Activated CD4-positive, alpha-beta T cell treated with anti-CD3 and anti-CD28 coated beads, Interleukin-2, amount 10 ng/mL, durations not matched to agents 24 days and 14 days (primary cell): ENCODE data around the gene CD68. TPM values are rescaled to one million over a fixed set of nuclear protein-coding genes. Genes with fewer than 3 reads are reported as not detected.

Source experiments
- DNase-seq: peaks from one replicate; pipeline ENCODE4 v3.0.0; 2022
- H3K27ac Mint-ChIP-seq: one replicate; pipeline ENCODE4 v1.8.0; 2022; ENCODE audit warnings: mild to moderate bottlenecking, mixed read lengths
- H3K27me3 Mint-ChIP-seq: one replicate; pipeline ENCODE4 v1.8.0; 2022; ENCODE audit warnings: mixed read lengths
- H3K36me3 Mint-ChIP-seq: one replicate; pipeline ENCODE4 v1.8.0; 2022; ENCODE audit warnings: low read depth, mild to moderate bottlenecking, mixed read lengths
- H3K4me1 Mint-ChIP-seq: one replicate; pipeline ENCODE4 v1.8.0; 2021; ENCODE audit warnings: mixed read lengths
- H3K4me3 Mint-ChIP-seq: one replicate; pipeline ENCODE4 v1.8.0; 2022; ENCODE audit warnings: mild to moderate bottlenecking, moderate library complexity, mixed read lengths
- H3K9me3 Mint-ChIP-seq: one replicate; pipeline ENCODE4 v1.8.0; 2021; ENCODE audit warnings: mixed read lengths
- intact Hi-C: fragments of 100-400 bp; cut with micrococcal nuclease; formaldehyde crosslinking; loops from one replicate; pipeline ENCODE4 v1.15.1; 2023
- total RNA-seq: library from RNA; stranded (reverse); gene quantifications from 2 replicates; pipeline ENCODE4 v1.2.3, GENCODE V29; 2022

CD68 gene
- total RNA-seq, 1 donor from 2014 or later, result 3.5 TPM

DNA sequence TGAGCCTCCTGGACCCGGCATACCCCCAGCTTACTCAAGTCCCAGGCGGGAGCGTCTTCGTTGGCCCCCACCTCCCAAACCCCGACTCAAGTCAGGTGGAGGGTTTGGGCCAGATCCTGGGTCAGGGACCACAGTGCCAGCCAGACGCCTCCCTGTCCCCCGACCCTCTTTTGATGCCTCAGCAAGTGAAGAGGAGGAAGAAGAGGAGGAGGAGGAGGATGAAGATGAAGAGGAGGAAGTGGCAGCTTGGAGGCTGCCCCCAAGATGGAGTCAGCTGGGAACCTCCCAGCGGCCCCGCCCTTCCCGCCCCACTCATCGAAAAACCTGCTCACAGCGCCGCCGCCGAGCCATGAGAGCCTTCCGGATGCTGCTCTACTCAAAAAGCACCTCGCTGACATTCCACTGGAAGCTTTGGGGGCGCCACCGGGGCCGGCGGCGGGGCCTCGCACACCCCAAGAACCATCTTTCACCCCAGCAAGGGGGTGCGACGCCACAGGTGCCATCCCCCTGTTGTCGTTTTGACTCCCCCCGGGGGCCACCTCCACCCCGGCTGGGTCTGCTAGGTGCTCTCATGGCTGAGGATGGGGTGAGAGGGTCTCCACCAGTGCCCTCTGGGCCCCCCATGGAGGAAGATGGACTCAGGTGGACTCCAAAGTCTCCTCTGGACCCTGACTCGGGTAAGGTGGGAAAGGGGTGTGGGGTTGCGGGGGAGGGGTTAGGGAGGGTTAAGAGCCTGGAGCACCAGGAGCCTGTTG is 16.1 kb upstream of the CD68 start:
- H3K36me3 Mint-ChIP-seq, result peaks cover 48% of the 10 kb centered on the region
- peak overlapping the region; percentile 92 for H3K27ac Mint-ChIP-seq
- peaks cover 35% of the 10 kb centered on the region for H3K4me1 Mint-ChIP-seq
- intact Hi-C loops, result loop anchor here (5.0 kb wide), 1 partner anchor 311 kb away; the partner anchor contains the start of genes CTDNEP1 and ELP5
- peak overlapping the region; percentile 97 for H3K4me3 Mint-ChIP-seq
- H3K27me3 Mint-ChIP-seq, result peaks cover 2% of the 10 kb centered on the region
- no peaks in the 10 kb centered on the region for H3K9me3 Mint-ChIP-seq
- peak; percentile 61 for DNase-seq

DNA sequence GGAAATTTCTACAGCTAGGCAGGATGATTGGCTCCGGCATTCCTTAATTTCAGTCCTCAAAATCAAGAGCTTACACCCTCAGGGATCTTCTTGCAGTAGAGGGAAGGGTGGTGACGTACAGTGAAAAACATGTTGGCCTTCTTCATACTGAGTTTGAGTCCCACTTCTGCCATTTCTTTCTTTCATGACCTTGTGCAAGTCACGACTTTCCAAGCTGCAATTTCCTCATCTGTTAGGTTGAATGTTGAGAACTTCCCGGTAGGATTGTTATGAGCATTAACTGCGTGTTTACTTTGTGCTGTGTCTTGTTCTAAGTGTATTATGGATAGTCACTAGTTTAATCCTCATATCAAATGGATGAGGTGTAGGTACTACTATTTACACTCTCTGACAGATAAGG is 9.9 kb upstream of the CD68 start:
- no peak overlapping the region for H3K4me3 Mint-ChIP-seq
- H3K27ac Mint-ChIP-seq, result no peak overlapping the region
- H3K27me3 Mint-ChIP-seq, result peaks cover 2% of the 10 kb centered on the region
- no peaks in the 10 kb centered on the region for H3K9me3 Mint-ChIP-seq
- DNase-seq, result no peak
- peaks cover 30% of the 10 kb centered on the region for H3K4me1 Mint-ChIP-seq
- peaks cover 71% of the 10 kb centered on the region for H3K36me3 Mint-ChIP-seq
- intact Hi-C loops, result no loop called here

DNA sequence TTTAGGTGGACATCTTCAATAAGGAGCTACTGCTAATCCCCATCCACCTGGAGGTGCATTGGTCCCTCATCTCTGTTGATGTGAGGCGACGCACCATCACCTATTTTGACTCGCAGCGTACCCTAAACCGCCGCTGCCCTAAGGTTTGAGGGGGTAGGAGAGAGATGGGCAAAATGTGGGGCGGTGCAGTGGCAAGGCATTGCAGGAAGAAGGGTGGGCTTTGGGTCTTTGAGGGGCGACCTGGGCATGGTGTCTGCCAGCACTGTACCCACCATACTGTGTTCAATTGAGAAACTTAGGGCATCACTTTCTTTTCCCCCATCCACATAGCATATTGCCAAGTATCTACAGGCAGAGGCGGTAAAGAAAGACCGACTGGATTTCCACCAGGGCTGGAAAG is 9.1 kb upstream of the CD68 start:
- no peak overlapping the region for H3K27ac Mint-ChIP-seq
- peaks cover 38% of the 10 kb centered on the region for H3K4me1 Mint-ChIP-seq
- intact Hi-C loops, result loop anchor here (10.0 kb wide), 1 partner anchor 264 kb away; the partner anchor contains the start of gene KDM6B
- H3K4me3 Mint-ChIP-seq, result no peak overlapping the region
- H3K9me3 Mint-ChIP-seq, result no peaks in the 10 kb centered on the region
- no peak for DNase-seq
- H3K27me3 Mint-ChIP-seq, result peaks cover 2% of the 10 kb centered on the region
- peaks cover 72% of the 10 kb centered on the region for H3K36me3 Mint-ChIP-seq

GRCh38 chr17:7572338-7572587 is 7.2 kb upstream of the CD68 start:
- peak overlapping the region; percentile 95 for H3K4me3 Mint-ChIP-seq
- DNase-seq, result no peak
- peaks cover 78% of the 10 kb centered on the region for H3K36me3 Mint-ChIP-seq
- no peaks in the 10 kb centered on the region for H3K9me3 Mint-ChIP-seq
- H3K4me1 Mint-ChIP-seq, result peaks cover 54% of the 10 kb centered on the region
- peaks cover 2% of the 10 kb centered on the region for H3K27me3 Mint-ChIP-seq
- H3K27ac Mint-ChIP-seq, result peak overlapping the region; percentile 100
- intact Hi-C loops, result loop anchor here (1.0 to 10.0 kb wide), 4 partner anchors 11 to 263 kb away; partner anchors contain the start of genes KDM6B, MPDU1, SENP3 and TP53

DNA sequence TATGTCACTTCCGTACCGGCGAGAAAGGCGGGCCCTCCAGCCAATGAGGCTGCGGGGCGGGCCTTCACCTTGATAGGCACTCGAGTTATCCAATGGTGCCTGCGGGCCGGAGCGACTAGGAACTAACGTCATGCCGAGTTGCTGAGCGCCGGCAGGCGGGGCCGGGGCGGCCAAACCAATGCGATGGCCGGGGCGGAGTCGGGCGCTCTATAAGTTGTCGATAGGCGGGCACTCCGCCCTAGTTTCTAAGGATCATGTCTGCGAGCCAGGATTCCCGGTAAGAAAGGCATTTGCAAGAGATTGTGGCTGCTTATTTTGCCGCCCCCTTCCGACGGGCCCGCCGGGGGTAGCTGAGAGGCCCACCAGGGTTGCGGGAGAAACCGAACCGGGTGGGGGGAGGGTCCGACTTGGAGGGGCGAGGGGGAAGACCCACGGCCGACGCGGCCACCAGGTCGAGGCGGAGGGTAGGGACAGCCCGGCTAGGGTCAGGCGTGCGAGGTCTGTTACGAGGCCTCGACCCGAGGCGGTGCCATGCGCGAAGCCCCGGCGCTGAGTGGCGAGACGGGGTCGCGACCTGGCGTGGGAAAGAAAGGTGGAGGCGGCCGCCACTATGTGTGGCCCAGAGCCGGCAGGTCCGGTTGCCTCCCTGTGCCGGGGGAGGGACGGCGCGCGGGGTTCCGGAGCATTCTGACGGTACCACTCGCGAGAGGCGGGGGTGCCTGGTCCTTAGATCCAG is 6.7 kb upstream of the CD68 start:
- intact Hi-C loops, result loop anchor here (1.0 to 10.0 kb wide), 4 partner anchors 11 to 262 kb away; partner anchors contain the start of genes KDM6B, MPDU1, SENP3 and TP53
- no peaks in the 10 kb centered on the region for H3K9me3 Mint-ChIP-seq
- H3K4me3 Mint-ChIP-seq, result peak overlapping the region; percentile 95
- peaks cover 78% of the 10 kb centered on the region for H3K36me3 Mint-ChIP-seq
- peaks cover 55% of the 10 kb centered on the region for H3K4me1 Mint-ChIP-seq
- peaks cover 2% of the 10 kb centered on the region for H3K27me3 Mint-ChIP-seq
- peak; percentile 100 for DNase-seq
- H3K27ac Mint-ChIP-seq, result peak overlapping the region; percentile 100

GRCh38 chr17:7573324-7574080 is 5.9 kb upstream of the CD68 start:
- Mint-ChIP-seq H3K27ac (peak overlapping the region; percentile 100), H3K4me1 (peaks cover 62% of the 10 kb centered on the region), H3K36me3 (peaks cover 85% of the 10 kb centered on the region), H3K27me3 (peaks cover 2% of the 10 kb centered on the region), H3K9me3 (no peaks in the 10 kb centered on the region), H3K4me3 (peak overlapping the region; percentile 95)
- intact Hi-C loops, result loop anchor here (10.0 kb wide), 1 partner anchor 261 kb away; the partner anchor contains the start of gene KDM6B
- peak; percentile 96 for DNase-seq

DNA sequence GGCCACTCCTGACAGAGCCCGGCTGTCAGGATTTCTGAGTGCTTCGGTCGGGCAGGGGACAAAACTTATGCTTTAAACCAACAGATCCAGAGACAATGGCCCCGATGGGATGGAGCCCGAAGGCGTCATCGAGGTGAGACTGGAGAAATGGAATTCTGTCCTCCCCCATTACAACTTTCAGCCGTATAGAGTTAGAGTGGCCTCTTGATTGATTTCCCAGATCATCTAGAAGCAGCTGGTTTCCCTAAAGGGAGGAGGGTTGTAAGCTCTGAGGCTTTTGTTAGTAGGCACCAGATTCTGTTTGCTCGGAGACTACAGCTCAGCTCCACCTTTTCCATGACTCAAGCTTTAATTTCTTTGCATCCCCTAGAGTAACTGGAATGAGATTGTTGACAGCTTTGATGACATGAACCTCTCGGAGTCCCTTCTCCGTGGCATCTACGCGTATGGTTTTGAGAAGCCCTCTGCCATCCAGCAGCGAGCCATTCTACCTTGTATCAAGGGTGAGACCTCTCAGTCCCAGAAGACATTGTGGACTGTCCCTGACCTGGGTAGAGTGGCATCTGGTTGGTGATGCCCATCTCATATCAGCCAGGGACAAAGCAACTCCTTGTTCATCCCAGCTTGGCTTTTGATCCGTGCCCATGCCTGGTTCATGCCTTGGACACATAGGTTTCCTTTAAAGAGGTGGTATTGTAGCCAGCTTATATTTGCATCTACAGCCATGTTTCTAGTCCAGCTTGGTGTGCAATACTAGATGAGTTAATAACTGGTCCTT is 5.1 kb upstream of the CD68 start:
- intact Hi-C loops, result loop anchor here (10.0 kb wide), 1 partner anchor 260 kb away; the partner anchor contains the start of gene KDM6B
- H3K36me3 Mint-ChIP-seq, result peaks cover 88% of the 10 kb centered on the region
- H3K27me3 Mint-ChIP-seq, result peaks cover 2% of the 10 kb centered on the region
- peak overlapping the region; percentile 95 for H3K4me3 Mint-ChIP-seq
- peaks cover 65% of the 10 kb centered on the region for H3K4me1 Mint-ChIP-seq
- peak overlapping the region; percentile 100 for H3K27ac Mint-ChIP-seq
- no peaks in the 10 kb centered on the region for H3K9me3 Mint-ChIP-seq
- no peak for DNase-seq

GRCh38 chr17:7575481-7575883 is 4.0 kb upstream of the CD68 start:
- peak overlapping the region; percentile 95 for H3K4me3 Mint-ChIP-seq
- intact Hi-C loops, result loop anchor here (10.0 kb wide), 1 partner anchor 259 kb away; the partner anchor contains the start of gene KDM6B
- H3K4me1 Mint-ChIP-seq, result peaks cover 72% of the 10 kb centered on the region
- peak; percentile 60 for DNase-seq
- H3K27ac Mint-ChIP-seq, result peak overlapping the region; percentile 34
- H3K9me3 Mint-ChIP-seq, result no peaks in the 10 kb centered on the region
- peaks cover 2% of the 10 kb centered on the region for H3K27me3 Mint-ChIP-seq
- H3K36me3 Mint-ChIP-seq, result peaks cover 91% of the 10 kb centered on the region

DNA sequence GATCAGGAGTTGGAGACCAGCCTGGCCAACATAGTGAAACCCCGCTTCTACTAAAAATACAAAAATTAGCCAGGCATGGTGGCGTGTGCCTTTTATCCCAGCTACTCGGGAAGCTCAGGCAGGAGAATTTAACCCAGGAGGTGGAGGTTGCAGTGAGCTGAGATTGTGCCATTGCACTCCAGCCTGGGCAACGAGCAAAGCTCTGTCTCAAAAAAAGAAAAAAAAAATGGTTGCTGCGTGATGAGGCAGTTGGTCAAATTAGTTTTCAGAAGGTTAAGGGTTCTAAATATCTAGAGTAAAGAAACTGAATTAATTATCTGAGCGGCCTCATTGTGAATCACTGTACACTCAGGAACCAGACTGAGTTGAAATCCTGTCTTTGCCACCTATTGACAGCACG is 3.5 kb upstream of the CD68 start:
- H3K27me3 Mint-ChIP-seq, result peaks cover 2% of the 10 kb centered on the region
- peak overlapping the region; percentile 95 for H3K4me3 Mint-ChIP-seq
- no peaks in the 10 kb centered on the region for H3K9me3 Mint-ChIP-seq
- intact Hi-C loops, result loop anchor here (10.0 kb wide), 1 partner anchor 259 kb away; the partner anchor contains the start of gene KDM6B
- DNase-seq, result no peak
- peaks cover 73% of the 10 kb centered on the region for H3K4me1 Mint-ChIP-seq
- peak overlapping the region; percentile 34 for H3K27ac Mint-ChIP-seq
- peaks cover 91% of the 10 kb centered on the region for H3K36me3 Mint-ChIP-seq

DNA sequence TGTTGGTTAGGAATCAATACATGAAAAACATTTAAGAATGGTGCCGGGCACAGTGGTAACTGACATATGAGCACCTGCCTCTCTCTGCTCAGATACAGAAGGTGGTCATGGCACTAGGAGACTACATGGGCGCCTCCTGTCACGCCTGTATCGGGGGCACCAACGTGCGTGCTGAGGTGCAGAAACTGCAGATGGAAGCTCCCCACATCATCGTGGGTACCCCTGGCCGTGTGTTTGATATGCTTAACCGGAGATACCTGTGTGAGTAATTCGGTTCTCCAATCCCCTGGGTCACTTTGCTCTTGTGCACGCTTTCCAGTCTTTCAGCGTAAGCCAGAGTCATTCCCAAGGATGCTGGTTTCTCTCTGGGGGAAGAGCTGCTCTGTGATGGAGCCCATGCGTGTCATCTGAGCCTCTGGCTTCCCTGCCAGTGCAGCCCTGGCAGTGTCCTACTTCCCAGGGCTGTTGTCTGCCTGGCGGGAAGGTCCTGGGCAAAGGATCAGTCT is 3.0 kb upstream of the CD68 start:
- H3K4me3 Mint-ChIP-seq, result peak overlapping the region; percentile 95
- H3K36me3 Mint-ChIP-seq, result peaks cover 91% of the 10 kb centered on the region

DNA sequence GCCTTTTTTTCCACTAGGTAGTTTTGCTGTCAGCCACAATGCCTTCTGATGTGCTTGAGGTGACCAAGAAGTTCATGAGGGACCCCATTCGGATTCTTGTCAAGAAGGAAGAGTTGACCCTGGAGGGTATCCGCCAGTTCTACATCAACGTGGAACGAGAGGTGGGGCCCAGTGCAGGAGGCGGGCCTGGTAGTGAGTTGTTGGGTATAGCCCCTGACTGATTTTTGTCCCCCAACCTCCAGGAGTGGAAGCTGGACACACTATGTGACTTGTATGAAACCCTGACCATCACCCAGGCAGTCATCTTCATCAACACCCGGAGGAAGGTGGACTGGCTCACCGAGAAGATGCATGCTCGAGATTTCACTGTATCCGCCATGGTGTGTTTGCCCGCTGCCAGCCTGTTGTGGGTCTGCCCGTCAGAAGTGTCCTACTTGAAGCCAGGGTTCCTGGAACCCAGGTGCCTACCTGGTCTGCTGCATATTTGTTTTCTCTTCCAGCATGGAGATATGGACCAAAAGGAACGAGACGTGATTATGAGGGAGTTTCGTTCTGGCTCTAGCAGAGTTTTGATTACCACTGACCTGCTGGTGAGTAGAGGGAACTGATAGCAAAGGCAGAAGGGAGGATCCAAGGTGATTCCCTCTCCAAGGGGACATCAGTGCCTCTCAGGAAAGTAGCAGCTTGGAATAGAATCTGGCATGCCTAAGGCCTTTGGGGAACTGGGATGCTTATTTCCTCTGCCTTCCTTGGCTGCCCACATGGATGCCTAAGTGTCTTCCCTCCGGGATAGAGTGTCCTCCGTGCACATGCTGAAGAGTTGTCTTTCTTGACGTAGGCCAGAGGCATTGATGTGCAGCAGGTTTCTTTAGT is 1.9 kb upstream of the CD68 start:
- peak overlapping the region; percentile 69 for H3K4me3 Mint-ChIP-seq

More for the DNA sequence above, 3.0 kb upstream of the CD68 start:
- intact Hi-C loops, result loop anchor here (10.0 kb wide), 1 partner anchor 258 kb away; the partner anchor contains the start of gene KDM6B
- Mint-ChIP-seq H3K27me3 (peaks cover 2% of the 10 kb centered on the region), H3K9me3 (no peaks in the 10 kb centered on the region), H3K4me1 (peaks cover 73% of the 10 kb centered on the region), H3K27ac (peak overlapping the region; percentile 49)
- DNase-seq, result peak; percentile 61

More for the DNA sequence above, 1.9 kb upstream of the CD68 start:
- H3K4me1 Mint-ChIP-seq, result peaks cover 74% of the 10 kb centered on the region
- peak overlapping the region; percentile 79 for H3K27ac Mint-ChIP-seq
- intact Hi-C loops, result loop anchor here (2.0 to 10.0 kb wide), 2 partner anchors 257 to 269 kb away; partner anchors contain the start of gene KDM6B
- DNase-seq, result peak; percentile 61
- H3K9me3 Mint-ChIP-seq, result no peaks in the 10 kb centered on the region
- H3K27me3 Mint-ChIP-seq, result peaks cover 2% of the 10 kb centered on the region
- H3K36me3 Mint-ChIP-seq, result peaks cover 87% of the 10 kb centered on the region
